Measurements from ENCODE around the gene FTSJ1. TPM values are rescaled to one million over a fixed set of nuclear protein-coding genes. Genes with fewer than 3 reads are reported as not detected.
A peak's percentile ranks its signal among the peaks of the same experiment; 100 is the strongest.

FTSJ1 gene
- total RNA-seq, 4 donors from 2014 or later = 12.5 to 67.7 (median 26.4) TPM

- H3K27me3 ChIP-seq = no peaks in the 10 kb centered on the region
- no peaks in the 10 kb centered on the region for H3K9me3 ChIP-seq
- H3K4me1 ChIP-seq = no peaks in the 10 kb centered on the region
- no peaks in the 10 kb centered on the region for H3K36me3 ChIP-seq
- no peak for DNase-seq
- H3K27ac ChIP-seq = no peak overlapping the region
- TF ChIP-seq CTCF (IDR thresholded peaks at IDR 0.05) = no peak
- TF ChIP-seq POLR2A (IDR thresholded peaks at IDR 0.05) = no peak
- no peak overlapping the region for H3K4me3 ChIP-seq
Observed at GRCh38 chrX:48472851-48473703, 2.9 kb upstream of the FTSJ1 start.

GRCh38 chrX:48473704-48473990, 2.4 kb upstream of the FTSJ1 start:
- no peak overlapping the region for H3K4me3 ChIP-seq
- no peaks in the 10 kb centered on the region for H3K9me3 ChIP-seq
- no peak for TF ChIP-seq POLR2A (IDR thresholded peaks at IDR 0.05)
- TF ChIP-seq CTCF (IDR thresholded peaks at IDR 0.05) = no peak
- no peaks in the 10 kb centered on the region for H3K4me1 ChIP-seq
- DNase-seq = no peak
- no peaks in the 10 kb centered on the region for H3K36me3 ChIP-seq
- no peaks in the 10 kb centered on the region for H3K27me3 ChIP-seq
- no peak overlapping the region for H3K27ac ChIP-seq

GRCh38 chrX:48474127-48474526, 1.9 kb upstream of the FTSJ1 start:
- H3K4me3 ChIP-seq = no peak overlapping the region
- no peaks in the 10 kb centered on the region for H3K27me3 ChIP-seq
- H3K36me3 ChIP-seq = no peaks in the 10 kb centered on the region
- no peak for DNase-seq
- H3K27ac ChIP-seq = no peak overlapping the region
- H3K4me1 ChIP-seq = no peaks in the 10 kb centered on the region
- no peaks in the 10 kb centered on the region for H3K9me3 ChIP-seq
- TF ChIP-seq POLR2A (IDR thresholded peaks at IDR 0.05) (no peak), CTCF (IDR thresholded peaks at IDR 0.05) (no peak)

- Histone ChIP-seq H3K9me3 (no peaks in the 10 kb centered on the region), H3K4me3 (no peak overlapping the region), H3K27me3 (no peaks in the 10 kb centered on the region), H3K4me1 (no peaks in the 10 kb centered on the region), H3K36me3 (no peaks in the 10 kb centered on the region), H3K27ac (no peak overlapping the region)
- TF ChIP-seq CTCF (IDR thresholded peaks at IDR 0.05) (no peak), POLR2A (IDR thresholded peaks at IDR 0.05) (no peak)
- no peak for DNase-seq
Observed at GRCh38 chrX:48474581-48474980, 1.4 kb upstream of the FTSJ1 start.

GRCh38 chrX:48475296-48475695, 703 bp upstream of the FTSJ1 start:
- H3K27me3 ChIP-seq = no peaks in the 10 kb centered on the region
- DNase-seq = no peak
- TF ChIP-seq POLR2A (IDR thresholded peaks at IDR 0.05) (no peak), CTCF (IDR thresholded peaks at IDR 0.05) (no peak)
- H3K4me1 ChIP-seq = no peaks in the 10 kb centered on the region
- H3K36me3 ChIP-seq = no peaks in the 10 kb centered on the region
- peak overlapping the region; percentile 56 to 86 (median 60) for H3K4me3 ChIP-seq
- no peaks in the 10 kb centered on the region for H3K9me3 ChIP-seq
- peak overlapping the region; percentile 68 to 81 (median 76) for H3K27ac ChIP-seq

Data from Peyer's patch (tissue), 4 donors.